GM21737 (cell line): ENCODE data around the gene AVP.
"Not testable (repeated sequence)": the region's sequence is repeated elsewhere in the genome, so short reads cannot be mapped to it uniquely, and the experiment has no call there.

Experiments
- ATAC-seq: cut with Tn5 transposase; IDR thresholded peaks from one replicate; pipeline ENCODE4 v1.9.1; 2021; ENCODE audit warnings: mild to moderate bottlenecking, moderate library complexity; ENCODE audit not compliant: unreplicated experiment

AVP gene

GRCh38 chr20:3085571-3086072, 1.1 kb upstream of the AVP start:
- ATAC-seq, result no peak

- ATAC-seq, result no peak
These were observed 449 bp upstream of the AVP start for GRCh38 chr20:3084986-3085360.

GRCh38 chr20:3082955-3083952, 1.3 kb downstream of the AVP start:
- no peak for ATAC-seq

GRCh38 chr20:3082306-3082951, 2.1 kb downstream of the AVP start:
- no peak for ATAC-seq

- no peak for ATAC-seq
These were observed 2.9 kb downstream of the AVP start for GRCh38 chr20:3081641-3082040.

GRCh38 chr20:3080939-3081388, 3.6 kb downstream of the AVP start:
- ATAC-seq, result no peak

GRCh38 chr20:3077618-3078134, 6.8 kb downstream of the AVP start:
- no peak for ATAC-seq

GRCh38 chr20:3075315-3075714, 9.2 kb downstream of the AVP start:
- ATAC-seq, result not testable (repeated sequence)

- no peak for ATAC-seq
These were observed 9.7 kb downstream of the AVP start for GRCh38 chr20:3074812-3075211.

- ATAC-seq, result not testable (repeated sequence)
These were observed 11.3 kb downstream of the AVP start for GRCh38 chr20:3073251-3073643.

GRCh38 chr20:3072530-3073250, 11.8 kb downstream of the AVP start:
- no peak for ATAC-seq

- ATAC-seq, result no peak
These were observed 12.7 kb downstream of the AVP start, which contains the start of gene OXT for GRCh38 chr20:3071610-3072529. Gene OXT (plus strand): TSS chr20:3071620. CDS start chr20:3071656, 36 bp downstream.

- ATAC-seq, result no peak
These were observed 13.3 kb downstream of the AVP start for GRCh38 chr20:3071266-3071609.

GRCh38 chr20:3070725-3071124, 13.8 kb downstream of the AVP start:
- ATAC-seq, result no peak

GRCh38 chr20:3068986-3069900, 15.3 kb downstream of the AVP start:
- no peak for ATAC-seq

GRCh38 chr20:3068075-3068474, 16.4 kb downstream of the AVP start:
- no peak for ATAC-seq

- ATAC-seq, result no peak
These were observed 17.1 kb downstream of the AVP start for GRCh38 chr20:3067139-3068014.

- not testable (repeated sequence) for ATAC-seq
These were observed 20.4 kb downstream of the AVP start for GRCh38 chr20:3064119-3064518.
